Aorta (tissue), 5 donors: ENCODE results near the gene OR52I2. TPM values are rescaled to one million over a fixed set of nuclear protein-coding genes. Genes with fewer than 3 reads are reported as not detected.

ENCODE experiments used
- ATAC-seq: fragments of 200-7000 bp; cut with Tn5 transposase; one replicate; pipeline ENCODE4 v1.9.1; 2022; ENCODE audit warnings: moderate library complexity; ENCODE audit not compliant: low FRiP score
- DNase-seq, 2 donors: peaks; one replicate each; pipeline ENCODE4 v3.0.0-alpha.2; 2020
- H3K27ac ChIP-seq, 2 donors: one replicate each; pipeline ENCODE4 v1.5.1; 2013; ENCODE audit warnings: low read length in 2 of 2, mild to moderate bottlenecking in 2 of 2, moderate library complexity in 2 of 2, control low read depth in 1 of 2, inconsistent platforms in 1 of 2, low read depth in 1 of 2
- H3K27me3 ChIP-seq, 2 donors: one replicate each; pipeline ENCODE4 v1.6.1; 2013; ENCODE audit warnings: control low read depth in 1 of 2, low read length in 1 of 2, mild to moderate bottlenecking in 1 of 2, moderate library complexity in 1 of 2; ENCODE audit not compliant: insufficient read depth in 2 of 2, control insufficient read depth in 1 of 2
- H3K36me3 ChIP-seq, 2 donors: one replicate each; pipeline ENCODE4 v1.6.1; 2013; ENCODE audit warnings: control low read depth in 1 of 2, low read length in 1 of 2, mild to moderate bottlenecking in 1 of 2; ENCODE audit not compliant: insufficient read depth in 2 of 2, control insufficient read depth in 1 of 2
- H3K4me1 ChIP-seq, 2 donors: one replicate each; pipeline ENCODE4 v1.6.1; 2013; ENCODE audit warnings: low read length in 2 of 2, control low read depth in 1 of 2, mild to moderate bottlenecking in 1 of 2, moderate library complexity in 1 of 2; ENCODE audit not compliant: insufficient read depth in 2 of 2, control insufficient read depth in 1 of 2
- H3K4me3 ChIP-seq, 2 donors: one replicate each; pipeline ENCODE4 v1.5.1; 2013; ENCODE audit warnings: low read length in 2 of 2, control low read depth in 1 of 2, mild to moderate bottlenecking in 1 of 2
- H3K9me3 ChIP-seq: one replicate; pipeline ENCODE4 v1.6.1; 2013; ENCODE audit warnings: mild to moderate bottlenecking, low read length; ENCODE audit not compliant: control insufficient read depth
- WGBS, 2 donors: extraction: QIAGEN DNeasy Blood & Tissue Kit; methylation state at CpG; one replicate each; pipeline ENCODE4 v1.1.7; 2013; 5-methylcytosine and 5-hydroxymethylcytosine counted together
- intact Hi-C, 2 donors: fragments of 100-400 bp; cut with DNase I; formaldehyde crosslinking; loops; one replicate each; pipeline versions ENCODE4 v1.14.2 to v1.15.0; 2022
- polyA plus RNA-seq, 2 donors: library from polyadenylated mRNA; stranded (reverse); fragments of 200-250 nt; gene quantifications; one replicate each; pipeline ENCODE4 v1.2.3, GENCODE V29; 2013
- total RNA-seq, 2 donors: library from RNA; stranded (reverse); fragmentation: NEBNext Ultra II Directional; extraction: Animal tissue kit (Norgen Biotek cat#: 25700); gene quantifications; one replicate each; pipeline ENCODE4 v1.2.1, GENCODE V29; 2021
- donor health status: healthy with polysubstance abuse.
- donor health status: Bipolar disorder and iron deficiency.
- donor health status: DM: no; HTN: no; CAD: no.
- donor health status: DM: no; HTN: no; CAD: no.
- donor health status: DM: yes; HTN: yes; CAD: no.

Gene OR52I2
- total and polyA plus RNA-seq, 4 donors, result not detected

DNA sequence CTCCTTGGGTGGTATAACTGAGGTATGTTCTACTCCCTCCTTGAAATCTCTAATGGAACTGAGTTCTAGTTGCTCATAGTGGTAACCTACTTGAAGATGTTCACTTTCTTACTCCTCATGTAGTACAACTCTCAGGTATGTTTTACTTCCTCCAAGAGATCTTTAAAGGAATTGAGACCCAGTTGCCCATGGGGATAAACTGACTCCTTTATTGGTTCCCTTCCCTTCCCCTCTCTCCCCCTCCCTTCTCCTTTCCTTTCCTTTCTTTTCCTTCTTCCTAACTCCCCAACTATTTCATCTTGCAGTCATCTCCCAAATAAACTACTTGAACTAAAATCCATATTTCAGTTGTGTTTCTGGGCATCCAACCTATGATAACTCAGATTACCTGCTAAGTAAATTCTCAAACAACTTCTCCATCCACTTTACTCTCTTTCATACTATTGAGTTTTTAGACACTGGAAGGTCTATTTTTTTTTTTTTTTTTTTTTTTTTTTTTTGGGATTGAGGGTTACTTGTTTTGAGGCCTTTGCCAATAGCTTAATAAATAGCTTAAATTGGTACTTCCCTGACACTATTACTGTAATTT lies 34.4 kb downstream of the OR52I2 start:
- H3K27me3 ChIP-seq, result no peaks in the 10 kb centered on the region
- H3K4me3 ChIP-seq, result no peak overlapping the region
- ATAC-seq, result no peak
- no peaks in the 10 kb centered on the region for H3K36me3 ChIP-seq
- peaks cover 2% of the 10 kb centered on the region for H3K9me3 ChIP-seq
- H3K4me1 ChIP-seq, result no peaks in the 10 kb centered on the region
- H3K27ac ChIP-seq, result no peak overlapping the region
- intact Hi-C loops, result no loop called here
- no peak for DNase-seq

DNA sequence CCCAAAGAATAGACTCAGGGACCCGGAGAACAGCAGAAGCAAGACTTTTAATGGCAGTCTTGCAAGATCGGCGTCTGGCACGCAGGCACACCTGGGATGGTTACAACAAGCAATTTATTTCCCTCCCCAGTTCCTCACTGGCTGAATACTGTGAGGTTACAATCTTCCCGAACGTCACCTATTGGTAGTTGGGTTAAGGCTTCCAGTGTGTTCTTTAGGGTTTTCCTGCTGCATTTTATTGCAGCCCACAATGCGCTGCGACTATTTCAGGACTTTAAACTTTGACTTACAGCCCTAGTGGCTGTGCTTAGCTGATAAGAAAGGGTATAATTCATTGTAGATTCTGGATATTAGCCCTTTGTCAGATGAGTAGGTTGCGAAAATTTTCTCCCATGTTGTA lies 38.0 kb downstream of the OR52I2 start:
- ATAC-seq, result no peak
- Histone ChIP-seq H3K27ac (no peak overlapping the region), H3K4me1 (no peaks in the 10 kb centered on the region), H3K4me3 (no peak overlapping the region), H3K9me3 (peaks cover 2% of the 10 kb centered on the region), H3K27me3 (no peaks in the 10 kb centered on the region), H3K36me3 (no peaks in the 10 kb centered on the region)
- WGBS, 2 donors, result 73 to 76% methylated on average over 9 of the region's 9 CpGs
- no peak for DNase-seq
- intact Hi-C loops, result no loop called here

DNA sequence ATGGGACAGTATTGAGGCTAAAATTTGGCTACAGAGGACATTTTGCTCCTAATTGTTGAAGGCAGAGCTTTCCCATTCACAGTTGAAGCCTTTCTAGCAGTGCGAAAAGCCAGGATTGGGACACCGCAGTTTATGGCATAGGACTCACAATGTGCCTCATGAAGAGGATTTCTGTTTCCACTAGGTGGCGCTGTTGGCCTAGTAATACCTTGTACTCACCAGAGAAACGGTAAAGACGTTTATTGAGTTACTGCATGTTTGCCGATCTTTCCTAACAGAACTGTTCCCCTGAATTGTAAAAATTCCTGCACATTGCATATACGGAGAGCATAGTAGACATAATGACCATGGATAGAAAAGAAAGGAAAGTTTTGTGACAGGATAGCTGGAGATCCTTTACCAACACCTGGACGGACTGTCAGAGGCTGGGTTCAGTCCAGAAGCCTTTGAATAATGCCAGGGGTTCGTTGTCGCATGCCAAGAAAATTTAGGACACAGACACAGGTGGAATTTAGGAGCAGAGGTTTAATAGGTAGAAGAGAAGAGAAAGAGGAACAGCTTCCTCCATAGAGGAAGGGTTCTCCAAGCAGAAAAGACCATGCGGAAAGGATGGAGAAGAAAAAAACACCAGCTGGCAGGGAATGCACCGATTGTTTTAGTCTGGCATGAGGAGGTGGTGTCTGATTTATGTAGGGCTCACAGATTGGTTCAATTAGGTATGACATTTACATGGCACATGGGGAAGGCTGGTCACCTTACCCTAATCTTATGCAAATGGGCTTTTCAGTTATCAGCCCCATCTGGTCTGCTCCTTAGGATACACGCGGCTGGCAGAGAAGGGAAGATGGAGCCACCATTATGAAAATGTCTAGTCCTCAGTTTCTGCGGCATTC lies 44.9 kb downstream of the OR52I2 start:
- ATAC-seq, result no peak
- 29 to 32% methylated on average over 15 of the region's 15 CpGs for WGBS, 2 donors
- DNase-seq, result no peak

GRCh38 chr11:4636136-4636535 lies 54.6 kb downstream of the OR52I2 start:
- no peaks in the 10 kb centered on the region for H3K27me3 ChIP-seq
- no peak overlapping the region for H3K27ac ChIP-seq
- ATAC-seq (no peak), DNase-seq (no peak)
- H3K36me3 ChIP-seq, result no peaks in the 10 kb centered on the region
- intact Hi-C loops, result loop anchor here (5.0 to 10.0 kb wide), 2 partner anchors 191 to 369 kb away; no protein-coding TSS in a partner anchor
- H3K9me3 ChIP-seq, result no peaks in the 10 kb centered on the region
- H3K4me1 ChIP-seq, result no peaks in the 10 kb centered on the region
- no peak overlapping the region for H3K4me3 ChIP-seq
- 33 to 55% methylated on average over 2 of the region's 2 CpGs for WGBS, 2 donors

More for the DNA sequence above, 44.9 kb downstream of the OR52I2 start:
- H3K9me3 ChIP-seq, result peaks cover 6% of the 10 kb centered on the region
- H3K27ac ChIP-seq, result no peak overlapping the region
- H3K4me3 ChIP-seq, result no peak overlapping the region
- H3K4me1 ChIP-seq, result no peaks in the 10 kb centered on the region
- intact Hi-C loops, result no loop called here
- H3K36me3 ChIP-seq, result no peaks in the 10 kb centered on the region
- peaks cover 0 to 1% of the 10 kb centered on the region in 2 donors for H3K27me3 ChIP-seq

- Histone ChIP-seq H3K36me3 (no peaks in the 10 kb centered on the region), H3K4me1 (no peaks in the 10 kb centered on the region), H3K27me3 (no peaks in the 10 kb centered on the region), H3K9me3 (no peaks in the 10 kb centered on the region), H3K4me3 (no peak within 1 kb of the TSS), H3K27ac (no peak within 1 kb of the TSS)
- 19 to 22% methylated on average over 21 of the region's 21 CpGs for WGBS, 2 donors
- DNase-seq (peak; percentile 65 to 87), ATAC-seq (peak; percentile 92)
- intact Hi-C loops, result loop anchor here (5.0 to 10.0 kb wide), 2 partner anchors 190 to 368 kb away; no protein-coding TSS in a partner anchor
Observed at GRCh38 chr11:4636962-4637661, 55.6 kb downstream of the OR52I2 start, which contains the start of gene OR51D1. Gene OR51D1 (plus strand): TSS chr11:4637477. CDS start chr11:4639791, 2,314 bp downstream.

DNA sequence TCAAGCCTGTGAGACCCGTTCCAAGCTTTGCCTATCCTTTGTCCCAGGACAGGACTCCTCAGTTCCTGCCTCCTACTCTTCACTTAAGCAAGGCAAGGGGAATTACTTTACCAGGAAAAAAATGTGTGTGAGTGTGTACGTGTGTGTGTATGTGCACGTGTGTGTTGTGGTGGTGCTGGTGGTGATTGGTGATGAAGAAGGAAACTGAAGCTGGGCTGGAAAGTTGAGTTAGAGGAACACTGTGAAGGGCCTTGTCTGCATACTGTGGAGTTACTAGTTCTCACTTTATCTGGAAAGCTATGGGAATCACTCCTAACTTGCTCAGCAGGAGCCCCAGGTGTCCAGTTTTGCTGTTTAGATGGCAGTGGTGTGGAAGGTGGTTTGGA lies 56.1 kb downstream of the OR52I2 start:
- Histone ChIP-seq H3K9me3 (no peaks in the 10 kb centered on the region), H3K27me3 (no peaks in the 10 kb centered on the region), H3K27ac (no peak overlapping the region), H3K36me3 (no peaks in the 10 kb centered on the region), H3K4me1 (no peaks in the 10 kb centered on the region), H3K4me3 (no peak overlapping the region)
- WGBS, 2 donors, result 84 to 86% methylated on average over 3 of the region's 3 CpGs
- DNase-seq, result no peak
- intact Hi-C loops, result loop anchor here (5.0 to 10.0 kb wide), 2 partner anchors 190 to 367 kb away; no protein-coding TSS in a partner anchor
- ATAC-seq, result no peak

- H3K27me3 ChIP-seq, result no peaks in the 10 kb centered on the region
Observed at GRCh38 chr11:4639931-4640330, 58.4 kb downstream of the OR52I2 start.

GRCh38 chr11:4641501-4641900 lies 60.0 kb downstream of the OR52I2 start:
- Histone ChIP-seq H3K27me3 (no peaks in the 10 kb centered on the region), H3K4me3 (no peak overlapping the region), H3K4me1 (no peaks in the 10 kb centered on the region), H3K9me3 (no peaks in the 10 kb centered on the region), H3K36me3 (no peaks in the 10 kb centered on the region), H3K27ac (no peak overlapping the region)
- 79 to 88% methylated on average over 7 of the region's 7 CpGs for WGBS, 2 donors
- DNase-seq (no peak), ATAC-seq (no peak)
- intact Hi-C loops, result no loop called here

More at GRCh38 chr11:4639931-4640330, 58.4 kb downstream of the OR52I2 start:
- no peak for DNase-seq
- H3K4me1 ChIP-seq, result no peaks in the 10 kb centered on the region
- no peak overlapping the region for H3K27ac ChIP-seq
- WGBS, 2 donors, result 94 to 95% methylated on average over 6 of the region's 6 CpGs
- H3K4me3 ChIP-seq, result no peak overlapping the region
- intact Hi-C loops, result loop anchor here (5.0 to 10.0 kb wide), 2 partner anchors 187 to 365 kb away; no protein-coding TSS in a partner anchor
- no peaks in the 10 kb centered on the region for H3K36me3 ChIP-seq
- ATAC-seq, result no peak
- no peaks in the 10 kb centered on the region for H3K9me3 ChIP-seq
